Upper lobe of left lung (tissue), 4 donors: ENCODE data around the gene LGALS7.
"Not testable (repeated sequence)": the region's sequence is repeated elsewhere in the genome, so short reads cannot be mapped to it uniquely, and the experiment has no call there.

ENCODE experiments used
- CTCF ChIP-seq, 6 experiments: fragments of 450-650 bp in 4 of 6; fragments of 200-600 bp in 2 of 6; sonication (generic) in 2 of 6; IDR thresholded peaks; one replicate each; pipeline ENCODE4 v1.5.1; 2016 to 2019; ENCODE audit warnings: antibody characterized with exemption in 6 of 6
- POLR2AphosphoS5 ChIP-seq, 2 donors: sonication (generic); formaldehyde crosslinking; IDR thresholded peaks; one replicate each; pipeline ENCODE4 v1.5.1; 2017; ENCODE audit warnings: antibody characterized with exemption in 2 of 2

GRCh38 chr19:38770949-38771275 lies 2.4 kb downstream of the LGALS7 start:
- not testable (repeated sequence) for TF ChIP-seq CTCF, POLR2AphosphoS5 (IDR thresholded peaks at IDR 0.05)
